Erythroblast (primary cell): ENCODE results near the gene SIGLEC15.

Experiments used
- GATA1 ChIP-seq: IDR thresholded peaks from 2 replicates; pipeline ENCODE4 v1.6.1; 2011; ENCODE audit warnings: low read depth, mild to moderate bottlenecking, control low read depth, low read length, moderate library complexity
- POLR2A ChIP-seq: IDR thresholded peaks from 2 replicates; pipeline ENCODE4 v1.6.1; 2011; ENCODE audit warnings: mild to moderate bottlenecking, low read length

GRCh38 chr18:45859334-45859733, 33.9 kb downstream of the SIGLEC15 start:
- TF ChIP-seq POLR2A (no peak), GATA1 (no peak)
